SKM-1 treated with dmso at 0.1 percent for 144 hours (cell line): Measurements from ENCODE around the gene SUCLA2.
"Not testable (repeated sequence)": the region's sequence is repeated elsewhere in the genome, so short reads cannot be mapped to it uniquely, and the experiment has no call there.

Experiments
- DNase-seq: peaks from one replicate; lab custom pipeline; 2025; ENCODE audit not compliant: unreplicated experiment; lab: John Stamatoyannopoulos, UW

Gene SUCLA2

GRCh38 chr13:48001114-48001881, at the start of gene SUCLA2:
Gene SUCLA2 (minus strand): TSS chr13:48001273. CDS start chr13:48001269, 4 bp downstream.
- peak; percentile 86 for DNase-seq

- DNase-seq, result no peak
Observed at GRCh38 chr13:48050550-48050949, 49.5 kb upstream of the SUCLA2 start.

- no peak for DNase-seq
Observed at GRCh38 chr13:48043789-48044503, 42.9 kb upstream of the SUCLA2 start.

- no peak for DNase-seq
Observed at GRCh38 chr13:48042894-48043293, 41.8 kb upstream of the SUCLA2 start.

- no peak for DNase-seq
Observed at GRCh38 chr13:48040896-48041295, 39.8 kb upstream of the SUCLA2 start.

GRCh38 chr13:48040049-48040448, 39.0 kb upstream of the SUCLA2 start:
- DNase-seq, result no peak

GRCh38 chr13:48038761-48039160, 37.7 kb upstream of the SUCLA2 start:
- DNase-seq, result no peak

- peak; percentile 92 for DNase-seq
Observed at GRCh38 chr13:48037346-48038173, 36.5 kb upstream of the SUCLA2 start, which contains the start of gene NUDT15. Gene NUDT15 (plus strand): TSS chr13:48037726. CDS start chr13:48037747, 21 bp downstream.

GRCh38 chr13:48029859-48030258, 28.8 kb upstream of the SUCLA2 start:
- DNase-seq, result no peak

- no peak for DNase-seq
Observed at GRCh38 chr13:48028066-48028465, 27.0 kb upstream of the SUCLA2 start.

- no peak for DNase-seq
Observed at GRCh38 chr13:48019796-48020195, 18.7 kb upstream of the SUCLA2 start.

- DNase-seq, result no peak
Observed at GRCh38 chr13:48018637-48019036, 17.6 kb upstream of the SUCLA2 start.

- no peak for DNase-seq
Observed at GRCh38 chr13:48014359-48014758, 13.3 kb upstream of the SUCLA2 start.

- no peak for DNase-seq
Observed at GRCh38 chr13:48012668-48013067, 11.6 kb upstream of the SUCLA2 start.

GRCh38 chr13:48010698-48011097, 9.6 kb upstream of the SUCLA2 start:
- no peak for DNase-seq

- DNase-seq, result peak; percentile 58
Observed at GRCh38 chr13:48009284-48009683, 8.2 kb upstream of the SUCLA2 start.

- no peak for DNase-seq
Observed at GRCh38 chr13:48006396-48006795, 5.3 kb upstream of the SUCLA2 start.

- no peak for DNase-seq
Observed at GRCh38 chr13:48004201-48004600, 3.1 kb upstream of the SUCLA2 start.

- DNase-seq, result not testable (repeated sequence)
Observed at GRCh38 chr13:48001999-48002398, 926 bp upstream of the SUCLA2 start.

- no peak for DNase-seq
Observed at GRCh38 chr13:48000559-48001113, 437 bp downstream of the SUCLA2 start.

- no peak for DNase-seq
Observed at GRCh38 chr13:47999973-48000372, 1.1 kb downstream of the SUCLA2 start.
